Measurements from ENCODE around the gene GDI1. TPM values are rescaled to one million over a fixed set of nuclear protein-coding genes. Genes with fewer than 3 reads are reported as not detected.
"Not testable (repeated sequence)": the region's sequence is repeated elsewhere in the genome, so short reads cannot be mapped to it uniquely, and the experiment has no call there.

The GDI1 gene
- polyA plus RNA-seq (2012; rRNA removed): 403 and 408 TPM in 2 replicates
- polyA plus RNA-seq (2012; cell fraction: cytosol; rRNA removed): 185 and 251 TPM in 2 replicates
- 1,346 and 1,658 TPM in 2 replicates for polyA plus RNA-seq (2012; cell fraction: nucleus; rRNA removed)

DNA sequence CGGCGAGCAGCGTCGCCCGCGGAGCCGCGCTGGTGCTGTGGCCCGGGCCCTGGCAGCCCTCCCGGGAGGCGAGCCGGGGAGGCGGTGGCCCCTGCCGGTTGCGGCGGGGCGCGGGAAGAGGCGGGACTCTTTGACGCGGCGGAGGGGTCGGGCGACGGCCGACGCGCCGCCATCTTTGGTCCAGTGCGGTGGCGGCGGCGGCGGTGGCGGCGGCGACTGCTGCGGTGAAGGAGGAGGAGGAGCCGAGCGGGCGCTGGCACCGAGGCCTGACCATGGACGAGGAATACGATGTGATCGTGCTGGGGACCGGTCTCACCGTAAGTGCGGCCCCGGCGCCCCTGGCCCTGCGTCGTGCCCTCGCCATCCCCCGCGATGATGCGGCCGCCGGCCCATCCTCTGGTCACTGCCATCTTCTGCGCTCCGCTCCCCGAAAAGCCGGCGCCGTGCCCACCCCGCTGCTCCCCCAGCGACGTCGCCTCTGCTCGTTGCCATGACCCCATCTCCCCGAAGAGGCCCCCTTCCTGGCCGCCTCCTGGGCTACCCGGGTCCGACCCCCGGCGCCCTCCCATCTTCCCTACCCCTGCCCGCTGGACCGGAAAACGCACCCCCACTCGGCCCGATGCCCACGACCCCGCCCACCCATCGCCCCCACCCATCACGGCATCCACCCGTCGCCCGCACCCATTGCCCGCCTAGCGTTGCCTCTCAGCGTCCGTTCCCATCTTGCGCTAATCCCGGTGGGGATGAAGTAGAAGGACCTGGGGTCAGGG, at the start of gene GDI1:
GDI1 (plus strand) TSS at position 172 of the 770 bp plus-strand sequence; CDS start at position 273, 101 bp downstream.
- peak within 1 kb of the TSS; percentile 65 for H3K9ac ChIP-seq
- peak; percentile 81 for DNase-seq
- no peaks in the 10 kb centered on the region for H3K9me2 ChIP-seq
- H3K79me2 ChIP-seq (ENCODE audit: insufficient read depth): peaks cover 36% of the 10 kb centered on the region
- H2AFZ ChIP-seq (ENCODE audit: low read depth): no peak within 1 kb of the TSS
- CTCF ChIA-PET: interaction anchor here (2.1 kb wide), 1 partner anchor 38 kb away, joined by 6 read pairs; the partner anchor contains the start of gene RPL10
- peaks cover 0 to 24% of the 10 kb centered on the region in 2 experiments for H3K36me3 ChIP-seq (replicated peaks in 1 of 2; ENCODE audit: control insufficient read depth in 1 of 2, insufficient read depth in 2 of 2, low read length in 1 of 2)
- peaks cover 0 to 16% of the 10 kb centered on the region in 2 experiments; a peak in 1 of 4 replicates for H3K4me1 ChIP-seq (ENCODE audit: control insufficient read depth in 1 of 2, insufficient read depth in 2 of 2, low read depth in 1 of 2, low read length in 1 of 2)
- peaks cover 27% of the 10 kb centered on the region; the same call in 1 of the 2 replicates for H4K20me1 ChIP-seq (ENCODE audit: insufficient read depth)
- no peaks in the 10 kb centered on the region; the same call in 1 of the 2 replicates for H3K27me3 ChIP-seq (ENCODE audit: insufficient read depth)
- peak within 1 kb of the TSS; percentile 64 to 69 for H3K4me3 ChIP-seq (ENCODE audit: low read depth in 2 of 2, low read length in 1 of 2)
- peak within 1 kb of the TSS; percentile 62 for H3K4me2 ChIP-seq
- H3F3A ChIP-seq (replicated peaks; ENCODE audit: insufficient read depth): no peaks in the 10 kb centered on the region
- H3K9me3 ChIP-seq: no peaks in the 10 kb centered on the region
- TF ChIP-seq TAF1 (IDR thresholded peaks at IDR 0.05; ENCODE audit: borderline replicate concordance, low read depth, low read length) (peak; percentile 73), TCF12 (IDR thresholded peaks at IDR 0.05) (no peak), NFIC (IDR thresholded peaks at IDR 0.05; ENCODE audit: borderline replicate concordance) (no peak), GATA2 (CRISPR knock-in tag; IDR thresholded peaks at IDR 0.05) (no peak), CHD2 (IDR thresholded peaks at IDR 0.05; ENCODE audit: low read length, partially characterized antibody) (no peak), YY1 (IDR thresholded peaks at IDR 0.05; ENCODE audit: low read depth) (peak; percentile 82)
- TF ChIP-seq, protein P1, sequence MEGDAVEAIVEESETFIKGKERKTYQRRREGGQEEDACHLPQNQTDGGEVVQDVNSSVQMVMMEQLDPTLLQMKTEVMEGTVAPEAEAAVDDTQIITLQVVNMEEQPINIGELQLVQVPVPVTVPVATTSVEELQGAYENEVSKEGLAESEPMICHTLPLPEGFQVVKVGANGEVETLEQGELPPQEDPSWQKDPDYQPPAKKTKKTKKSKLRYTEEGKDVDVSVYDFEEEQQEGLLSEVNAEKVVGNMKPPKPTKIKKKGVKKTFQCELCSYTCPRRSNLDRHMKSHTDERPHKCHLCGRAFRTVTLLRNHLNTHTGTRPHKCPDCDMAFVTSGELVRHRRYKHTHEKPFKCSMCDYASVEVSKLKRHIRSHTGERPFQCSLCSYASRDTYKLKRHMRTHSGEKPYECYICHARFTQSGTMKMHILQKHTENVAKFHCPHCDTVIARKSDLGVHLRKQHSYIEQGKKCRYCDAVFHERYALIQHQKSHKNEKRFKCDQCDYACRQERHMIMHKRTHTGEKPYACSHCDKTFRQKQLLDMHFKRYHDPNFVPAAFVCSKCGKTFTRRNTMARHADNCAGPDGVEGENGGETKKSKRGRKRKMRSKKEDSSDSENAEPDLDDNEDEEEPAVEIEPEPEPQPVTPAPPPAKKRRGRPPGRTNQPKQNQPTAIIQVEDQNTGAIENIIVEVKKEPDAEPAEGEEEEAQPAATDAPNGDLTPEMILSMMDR (IDR thresholded peaks at IDR 0.05): no peak
- TF ChIP-seq, protein P2, sequence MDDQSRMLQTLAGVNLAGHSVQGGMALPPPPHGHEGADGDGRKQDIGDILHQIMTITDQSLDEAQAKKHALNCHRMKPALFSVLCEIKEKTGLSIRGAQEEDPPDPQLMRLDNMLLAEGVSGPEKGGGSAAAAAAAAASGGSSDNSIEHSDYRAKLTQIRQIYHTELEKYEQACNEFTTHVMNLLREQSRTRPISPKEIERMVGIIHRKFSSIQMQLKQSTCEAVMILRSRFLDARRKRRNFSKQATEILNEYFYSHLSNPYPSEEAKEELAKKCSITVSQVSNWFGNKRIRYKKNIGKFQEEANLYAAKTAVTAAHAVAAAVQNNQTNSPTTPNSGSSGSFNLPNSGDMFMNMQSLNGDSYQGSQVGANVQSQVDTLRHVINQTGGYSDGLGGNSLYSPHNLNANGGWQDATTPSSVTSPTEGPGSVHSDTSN (IDR thresholded peaks at IDR 0.05): 0 out of 2 replicates have a peak, but pooled peaks have one; percentile 5
- TF ChIP-seq, protein P3, sequence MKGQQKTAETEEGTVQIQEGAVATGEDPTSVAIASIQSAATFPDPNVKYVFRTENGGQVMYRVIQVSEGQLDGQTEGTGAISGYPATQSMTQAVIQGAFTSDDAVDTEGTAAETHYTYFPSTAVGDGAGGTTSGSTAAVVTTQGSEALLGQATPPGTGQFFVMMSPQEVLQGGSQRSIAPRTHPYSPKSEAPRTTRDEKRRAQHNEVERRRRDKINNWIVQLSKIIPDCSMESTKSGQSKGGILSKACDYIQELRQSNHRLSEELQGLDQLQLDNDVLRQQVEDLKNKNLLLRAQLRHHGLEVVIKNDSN (IDR thresholded peaks at IDR 0.05; ENCODE audit: borderline replicate concordance, low read depth): no peak
- peak within 1 kb of the TSS in 1 of 2 experiments; percentile 79; a peak in 2 of 4 replicates for H3K27ac ChIP-seq (ENCODE audit: low read depth in 2 of 2, low read length in 1 of 2)
- WGBS (ENCODE audit: low lambda C conversion rate): 49% methylated on average over 59 of the region's 93 CpGs
- POLR2A ChIA-PET: interaction anchor here (1.3 kb wide), 1 partner anchor 17 kb away, joined by 3 read pairs; no protein-coding TSS in a partner anchor

DNA sequence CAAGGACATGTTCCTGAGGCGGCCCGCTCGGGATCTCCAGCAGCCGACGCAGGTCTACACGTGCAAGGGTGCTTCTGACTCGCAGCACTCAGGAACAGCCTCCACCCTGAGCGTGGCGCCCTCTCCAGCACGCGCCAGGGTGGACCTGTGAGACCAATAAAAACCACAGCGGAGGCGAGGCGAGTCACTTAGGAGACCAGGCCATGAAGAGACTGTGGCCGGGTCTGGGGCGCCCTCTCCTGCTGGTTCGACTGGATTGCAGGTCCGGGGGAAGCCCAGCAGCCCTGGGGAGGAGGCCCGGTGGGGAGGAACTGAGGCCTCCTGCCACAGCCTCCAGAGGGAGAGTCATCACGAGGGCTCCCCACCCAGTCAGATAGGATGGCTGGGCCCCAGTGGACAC, 48.9 kb upstream of the GDI1 start:
- DNase-seq; H3K4me2 ChIP-seq; H3K36me3 ChIP-seq (replicated peaks in 1 of 2; ENCODE audit: control insufficient read depth in 1 of 2, insufficient read depth in 2 of 2, low read length in 1 of 2); H2AFZ ChIP-seq (ENCODE audit: low read depth); H3K9me3 ChIP-seq; H3K9ac ChIP-seq; CTCF ChIA-PET; H3K4me3 ChIP-seq (ENCODE audit: low read depth in 2 of 2, low read length in 1 of 2); H4K20me1 ChIP-seq (ENCODE audit: insufficient read depth); POLR2A ChIA-PET; H3K9me2 ChIP-seq; H3K79me2 ChIP-seq (ENCODE audit: insufficient read depth); H3K27me3 ChIP-seq (ENCODE audit: insufficient read depth); H3K27ac ChIP-seq (ENCODE audit: low read depth in 2 of 2, low read length in 1 of 2); H3K4me1 ChIP-seq (ENCODE audit: control insufficient read depth in 1 of 2, insufficient read depth in 2 of 2, low read depth in 1 of 2, low read length in 1 of 2); H3F3A ChIP-seq (replicated peaks; ENCODE audit: insufficient read depth): not testable (repeated sequence)
- no CpG with 5 or more reads among the region's 20 CpGs for WGBS (ENCODE audit: low lambda C conversion rate)

DNA sequence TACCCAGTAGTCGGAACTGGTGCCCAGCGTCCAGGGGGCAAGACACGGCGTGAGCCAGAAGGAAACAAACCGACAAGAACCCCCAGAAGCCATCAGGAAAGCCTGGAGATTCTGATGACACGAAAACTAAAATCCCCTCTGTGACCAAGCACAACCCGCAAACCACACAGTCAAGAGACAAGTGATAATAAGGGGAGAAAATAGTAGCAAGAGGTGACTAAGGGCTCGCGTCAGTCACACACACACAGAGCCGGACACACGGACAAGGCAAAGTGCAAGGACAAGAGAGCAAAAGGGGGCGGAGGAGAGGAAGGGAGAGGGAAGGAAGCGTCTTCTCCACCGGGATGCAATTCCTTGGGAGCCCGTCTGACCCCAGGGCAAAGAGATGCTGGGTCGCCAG, 48.3 kb upstream of the GDI1 start:
- CTCF ChIA-PET: not testable (repeated sequence)

DNA sequence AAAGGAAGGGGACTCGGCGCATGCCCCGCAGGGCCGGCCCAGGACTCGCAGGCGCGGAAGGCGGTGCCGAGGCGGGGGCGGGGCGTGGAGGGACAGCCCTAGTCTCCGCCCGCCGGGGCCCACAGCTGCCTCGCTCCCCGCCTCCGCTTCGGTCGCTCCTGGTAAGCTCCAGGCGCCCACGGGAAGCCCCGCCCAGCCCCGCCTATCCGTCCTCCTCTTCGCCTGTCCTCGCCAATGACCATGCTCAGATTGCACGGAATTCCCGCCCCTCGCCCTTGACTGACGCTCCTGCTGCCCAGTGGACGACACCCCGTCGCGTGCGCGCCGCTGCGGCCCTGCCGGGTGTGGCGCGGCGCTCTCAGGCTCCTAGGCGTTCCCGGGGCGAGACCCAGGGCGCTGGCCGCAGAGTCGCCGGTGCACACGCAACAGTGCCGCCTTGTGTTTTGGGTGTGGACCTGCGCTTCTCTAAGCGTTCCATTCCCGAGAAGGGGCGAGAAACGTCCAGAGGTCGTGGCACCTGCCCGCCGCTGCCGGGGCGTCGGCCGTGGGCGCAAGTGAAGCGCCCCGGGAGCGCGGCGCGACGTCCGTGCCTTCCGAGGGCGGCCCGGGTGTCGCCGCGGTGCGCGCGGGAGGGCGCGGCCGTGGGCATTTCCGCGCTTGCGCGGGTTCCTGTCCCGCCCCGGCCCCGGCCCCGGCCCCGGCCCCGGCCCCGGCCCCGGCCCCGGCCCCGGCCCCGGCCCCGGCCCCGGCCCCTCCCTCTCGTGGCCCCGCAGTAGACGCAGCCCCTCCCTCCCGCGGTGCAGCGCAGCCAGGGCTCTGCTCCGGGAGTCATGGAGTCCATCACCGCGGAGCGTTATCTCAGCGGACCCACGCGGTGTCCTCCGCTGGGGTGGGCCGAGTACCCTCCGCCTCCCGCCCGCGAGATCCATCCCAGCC, 46.9 kb upstream of the GDI1 start:
- POLR2A ChIA-PET; H3F3A ChIP-seq (replicated peaks; ENCODE audit: insufficient read depth); H3K4me3 ChIP-seq (ENCODE audit: low read depth in 2 of 2, low read length in 1 of 2); DNase-seq; H3K4me2 ChIP-seq; H3K9me2 ChIP-seq; H3K27ac ChIP-seq (ENCODE audit: low read depth in 2 of 2, low read length in 1 of 2); H3K27me3 ChIP-seq (ENCODE audit: insufficient read depth); H3K9me3 ChIP-seq; CTCF ChIA-PET; H3K4me1 ChIP-seq (ENCODE audit: control insufficient read depth in 1 of 2, insufficient read depth in 2 of 2, low read depth in 1 of 2, low read length in 1 of 2); H3K9ac ChIP-seq; H3K79me2 ChIP-seq (ENCODE audit: insufficient read depth); H4K20me1 ChIP-seq (ENCODE audit: insufficient read depth); H3K36me3 ChIP-seq (replicated peaks in 1 of 2; ENCODE audit: control insufficient read depth in 1 of 2, insufficient read depth in 2 of 2, low read length in 1 of 2); H2AFZ ChIP-seq (ENCODE audit: low read depth): not testable (repeated sequence)
- WGBS (ENCODE audit: low lambda C conversion rate): no CpG with 5 or more reads among the region's 121 CpGs

More for the DNA sequence above, 48.3 kb upstream of the GDI1 start:
- H3F3A ChIP-seq (replicated peaks; ENCODE audit: insufficient read depth); H3K9me3 ChIP-seq; H3K79me2 ChIP-seq (ENCODE audit: insufficient read depth); H3K36me3 ChIP-seq (replicated peaks in 1 of 2; ENCODE audit: control insufficient read depth in 1 of 2, insufficient read depth in 2 of 2, low read length in 1 of 2); H3K4me1 ChIP-seq (ENCODE audit: control insufficient read depth in 1 of 2, insufficient read depth in 2 of 2, low read depth in 1 of 2, low read length in 1 of 2); H2AFZ ChIP-seq (ENCODE audit: low read depth); H3K4me2 ChIP-seq; DNase-seq; H3K27me3 ChIP-seq (ENCODE audit: insufficient read depth); H4K20me1 ChIP-seq (ENCODE audit: insufficient read depth); POLR2A ChIA-PET; H3K9me2 ChIP-seq; H3K27ac ChIP-seq (ENCODE audit: low read depth in 2 of 2, low read length in 1 of 2); H3K4me3 ChIP-seq (ENCODE audit: low read depth in 2 of 2, low read length in 1 of 2); H3K9ac ChIP-seq: not testable (repeated sequence)
- WGBS (ENCODE audit: low lambda C conversion rate): no CpG with 5 or more reads among the region's 16 CpGs
